ENCODE data around the gene GNG12. TPM values are rescaled to one million over a fixed set of nuclear protein-coding genes. Genes with fewer than 3 reads are reported as not detected.
A peak's percentile ranks its signal among the peaks of the same experiment; 100 is the strongest.

The GNG12 gene
- total and polyA plus RNA-seq, 9 of the 15 experiments (the other 6 are each of a cell fraction or from before 2014, with no cell fraction given) = 2.6 to 6.0 (median 4.1) TPM

DNA sequence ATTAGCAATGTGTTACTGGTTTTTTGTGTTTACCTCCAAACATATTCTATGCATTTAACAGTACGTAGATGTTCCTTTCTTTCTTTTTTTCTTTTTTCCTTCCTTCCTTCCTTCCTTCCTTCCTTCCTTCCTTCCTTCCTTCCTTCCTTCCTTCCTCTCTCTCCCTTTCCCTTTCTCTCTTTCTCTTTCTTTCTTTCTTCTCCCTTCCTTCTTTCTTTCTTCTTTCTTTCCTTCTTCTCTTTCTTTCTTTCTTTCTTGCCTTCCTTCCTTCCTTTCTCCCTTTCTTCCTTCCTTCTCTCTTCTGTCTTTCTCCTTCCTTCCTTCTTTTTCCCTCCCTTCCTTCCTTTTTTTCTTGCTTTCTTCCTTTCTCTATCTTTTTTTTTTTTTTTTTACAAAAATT is 46.2 kb upstream of the GNG12 start (continued):
- TF ChIP-seq, protein P1, sequence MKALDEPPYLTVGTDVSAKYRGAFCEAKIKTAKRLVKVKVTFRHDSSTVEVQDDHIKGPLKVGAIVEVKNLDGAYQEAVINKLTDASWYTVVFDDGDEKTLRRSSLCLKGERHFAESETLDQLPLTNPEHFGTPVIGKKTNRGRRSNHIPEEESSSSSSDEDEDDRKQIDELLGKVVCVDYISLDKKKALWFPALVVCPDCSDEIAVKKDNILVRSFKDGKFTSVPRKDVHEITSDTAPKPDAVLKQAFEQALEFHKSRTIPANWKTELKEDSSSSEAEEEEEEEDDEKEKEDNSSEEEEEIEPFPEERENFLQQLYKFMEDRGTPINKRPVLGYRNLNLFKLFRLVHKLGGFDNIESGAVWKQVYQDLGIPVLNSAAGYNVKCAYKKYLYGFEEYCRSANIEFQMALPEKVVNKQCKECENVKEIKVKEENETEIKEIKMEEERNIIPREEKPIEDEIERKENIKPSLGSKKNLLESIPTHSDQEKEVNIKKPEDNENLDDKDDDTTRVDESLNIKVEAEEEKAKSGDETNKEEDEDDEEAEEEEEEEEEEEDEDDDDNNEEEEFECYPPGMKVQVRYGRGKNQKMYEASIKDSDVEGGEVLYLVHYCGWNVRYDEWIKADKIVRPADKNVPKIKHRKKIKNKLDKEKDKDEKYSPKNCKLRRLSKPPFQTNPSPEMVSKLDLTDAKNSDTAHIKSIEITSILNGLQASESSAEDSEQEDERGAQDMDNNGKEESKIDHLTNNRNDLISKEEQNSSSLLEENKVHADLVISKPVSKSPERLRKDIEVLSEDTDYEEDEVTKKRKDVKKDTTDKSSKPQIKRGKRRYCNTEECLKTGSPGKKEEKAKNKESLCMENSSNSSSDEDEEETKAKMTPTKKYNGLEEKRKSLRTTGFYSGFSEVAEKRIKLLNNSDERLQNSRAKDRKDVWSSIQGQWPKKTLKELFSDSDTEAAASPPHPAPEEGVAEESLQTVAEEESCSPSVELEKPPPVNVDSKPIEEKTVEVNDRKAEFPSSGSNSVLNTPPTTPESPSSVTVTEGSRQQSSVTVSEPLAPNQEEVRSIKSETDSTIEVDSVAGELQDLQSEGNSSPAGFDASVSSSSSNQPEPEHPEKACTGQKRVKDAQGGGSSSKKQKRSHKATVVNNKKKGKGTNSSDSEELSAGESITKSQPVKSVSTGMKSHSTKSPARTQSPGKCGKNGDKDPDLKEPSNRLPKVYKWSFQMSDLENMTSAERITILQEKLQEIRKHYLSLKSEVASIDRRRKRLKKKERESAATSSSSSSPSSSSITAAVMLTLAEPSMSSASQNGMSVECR (CRISPR knock-in tag; IDR thresholded peaks at IDR 0.05) = no peak
- TF ChIP-seq GATAD2B (IDR thresholded peaks at IDR 0.05; ENCODE audit: borderline replicate concordance) (no peak), THRAP3 (IDR thresholded peaks at IDR 0.05; ENCODE audit: borderline replicate concordance) (0 out of 2 replicates have a peak, but pooled peaks have one; percentile 45), MBD1 (CRISPR knock-in tag; IDR thresholded peaks at IDR 0.05) (no peak), CBX2 (IDR thresholded peaks at IDR 0.05; ENCODE audit: insufficient read depth, low read length, poor library complexity, severe bottlenecking) (no peak), ZNF444 (CRISPR knock-in tag; IDR thresholded peaks at IDR 0.05) (no peak), ELF4 (CRISPR knock-in tag; IDR thresholded peaks at IDR 0.05) (peak; percentile 71; the same call in 1 of the 2 replicates), GABPB1 (CRISPR knock-in tag; IDR thresholded peaks at IDR 0.05) (no peak), FUS (optimal IDR thresholded peaks at IDR 0.05; ENCODE audit: low read depth, low read length) (no peak), TCF7 (IDR thresholded peaks at IDR 0.05; ENCODE audit: borderline replicate concordance) (no peak)
- TF ChIP-seq, protein P2, sequence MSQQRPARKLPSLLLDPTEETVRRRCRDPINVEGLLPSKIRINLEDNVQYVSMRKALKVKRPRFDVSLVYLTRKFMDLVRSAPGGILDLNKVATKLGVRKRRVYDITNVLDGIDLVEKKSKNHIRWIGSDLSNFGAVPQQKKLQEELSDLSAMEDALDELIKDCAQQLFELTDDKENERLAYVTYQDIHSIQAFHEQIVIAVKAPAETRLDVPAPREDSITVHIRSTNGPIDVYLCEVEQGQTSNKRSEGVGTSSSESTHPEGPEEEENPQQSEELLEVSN (IDR thresholded peaks at IDR 0.05; ENCODE audit: borderline replicate concordance in 1 of 2, extremely low read depth in 1 of 2, insufficient read depth in 1 of 2, insufficient read length in 1 of 2, low read depth in 1 of 2, low read length in 1 of 2, poor library complexity in 1 of 2, severe bottlenecking in 1 of 2) = no peak
- TF ChIP-seq, protein P3, sequence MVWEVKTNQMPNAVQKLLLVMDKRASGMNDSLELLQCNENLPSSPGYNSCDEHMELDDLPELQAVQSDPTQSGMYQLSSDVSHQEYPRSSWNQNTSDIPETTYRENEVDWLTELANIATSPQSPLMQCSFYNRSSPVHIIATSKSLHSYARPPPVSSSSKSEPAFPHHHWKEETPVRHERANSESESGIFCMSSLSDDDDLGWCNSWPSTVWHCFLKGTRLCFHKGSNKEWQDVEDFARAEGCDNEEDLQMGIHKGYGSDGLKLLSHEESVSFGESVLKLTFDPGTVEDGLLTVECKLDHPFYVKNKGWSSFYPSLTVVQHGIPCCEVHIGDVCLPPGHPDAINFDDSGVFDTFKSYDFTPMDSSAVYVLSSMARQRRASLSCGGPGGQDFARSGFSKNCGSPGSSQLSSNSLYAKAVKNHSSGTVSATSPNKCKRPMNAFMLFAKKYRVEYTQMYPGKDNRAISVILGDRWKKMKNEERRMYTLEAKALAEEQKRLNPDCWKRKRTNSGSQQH (CRISPR knock-in tag; IDR thresholded peaks at IDR 0.05) = peak; percentile 91; the same call in 1 of the 2 replicates
- TF ChIP-seq, protein P4, sequence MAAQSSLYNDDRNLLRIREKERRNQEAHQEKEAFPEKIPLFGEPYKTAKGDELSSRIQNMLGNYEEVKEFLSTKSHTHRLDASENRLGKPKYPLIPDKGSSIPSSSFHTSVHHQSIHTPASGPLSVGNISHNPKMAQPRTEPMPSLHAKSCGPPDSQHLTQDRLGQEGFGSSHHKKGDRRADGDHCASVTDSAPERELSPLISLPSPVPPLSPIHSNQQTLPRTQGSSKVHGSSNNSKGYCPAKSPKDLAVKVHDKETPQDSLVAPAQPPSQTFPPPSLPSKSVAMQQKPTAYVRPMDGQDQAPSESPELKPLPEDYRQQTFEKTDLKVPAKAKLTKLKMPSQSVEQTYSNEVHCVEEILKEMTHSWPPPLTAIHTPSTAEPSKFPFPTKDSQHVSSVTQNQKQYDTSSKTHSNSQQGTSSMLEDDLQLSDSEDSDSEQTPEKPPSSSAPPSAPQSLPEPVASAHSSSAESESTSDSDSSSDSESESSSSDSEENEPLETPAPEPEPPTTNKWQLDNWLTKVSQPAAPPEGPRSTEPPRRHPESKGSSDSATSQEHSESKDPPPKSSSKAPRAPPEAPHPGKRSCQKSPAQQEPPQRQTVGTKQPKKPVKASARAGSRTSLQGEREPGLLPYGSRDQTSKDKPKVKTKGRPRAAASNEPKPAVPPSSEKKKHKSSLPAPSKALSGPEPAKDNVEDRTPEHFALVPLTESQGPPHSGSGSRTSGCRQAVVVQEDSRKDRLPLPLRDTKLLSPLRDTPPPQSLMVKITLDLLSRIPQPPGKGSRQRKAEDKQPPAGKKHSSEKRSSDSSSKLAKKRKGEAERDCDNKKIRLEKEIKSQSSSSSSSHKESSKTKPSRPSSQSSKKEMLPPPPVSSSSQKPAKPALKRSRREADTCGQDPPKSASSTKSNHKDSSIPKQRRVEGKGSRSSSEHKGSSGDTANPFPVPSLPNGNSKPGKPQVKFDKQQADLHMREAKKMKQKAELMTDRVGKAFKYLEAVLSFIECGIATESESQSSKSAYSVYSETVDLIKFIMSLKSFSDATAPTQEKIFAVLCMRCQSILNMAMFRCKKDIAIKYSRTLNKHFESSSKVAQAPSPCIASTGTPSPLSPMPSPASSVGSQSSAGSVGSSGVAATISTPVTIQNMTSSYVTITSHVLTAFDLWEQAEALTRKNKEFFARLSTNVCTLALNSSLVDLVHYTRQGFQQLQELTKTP (IDR thresholded peaks at IDR 0.05; ENCODE audit: low read depth in 1 of 2, partially characterized antibody in 2 of 2) = no peak

Measured in K562 (cell line).